KMS-11 (cell line): ENCODE data around the gene CD72.
"Not testable (repeated sequence)": the region's sequence is repeated elsewhere in the genome, so short reads cannot be mapped to it uniquely, and the experiment has no call there.

Experiments used
- H2AFZ ChIP-seq: fragments of 200-600 bp; sonication (generic); 2 replicates; pipeline ENCODE4 v1.6.1; 2016; ENCODE audit warnings: antibody characterized with exemption, mixed run types, low read depth
- H3K27ac ChIP-seq: fragments of 200-600 bp; sonication (generic); 2 replicates; pipeline ENCODE4 v1.6.1; 2016; ENCODE audit warnings: mild to moderate bottlenecking, mixed run types
- H3K27me3 ChIP-seq: fragments of 200-600 bp; sonication (generic); 2 replicates; pipeline ENCODE4 v1.6.1; 2017; ENCODE audit warnings: mild to moderate bottlenecking, low read depth, mixed run types, moderate library complexity; ENCODE audit not compliant: insufficient read depth
- H3K36me3 ChIP-seq: fragments of 200-600 bp; sonication (generic); 2 replicates; pipeline ENCODE4 v1.6.1; 2017; ENCODE audit warnings: mild to moderate bottlenecking, mixed run types; ENCODE audit not compliant: insufficient read depth
- H3K4me1 ChIP-seq: fragments of 200-600 bp; sonication (generic); 2 replicates; pipeline ENCODE4 v1.6.1; 2016; ENCODE audit warnings: mild to moderate bottlenecking, low read depth, mixed run types; ENCODE audit not compliant: poor library complexity, severe bottlenecking
- H3K4me2 ChIP-seq: fragments of 200-600 bp; sonication (generic); 2 replicates; pipeline ENCODE4 v1.7.0; 2016; ENCODE audit warnings: mild to moderate bottlenecking, mixed run types
- H3K4me3 ChIP-seq: fragments of 200-600 bp; sonication (generic); IDR thresholded peaks from 2 replicates; pipeline ENCODE4 v1.6.1; 2017; ENCODE audit warnings: low read depth, low read length, mixed read lengths; ENCODE audit not compliant: insufficient read depth
- H3K79me2 ChIP-seq: fragments of 200-600 bp; sonication (generic); 2 replicates; pipeline ENCODE4 v1.6.1; 2016; ENCODE audit warnings: low read depth, mixed run types; ENCODE audit not compliant: insufficient read depth
- H3K9ac ChIP-seq: fragments of 200-600 bp; sonication (generic); 2 replicates; pipeline ENCODE4 v1.6.1; 2016; ENCODE audit warnings: mild to moderate bottlenecking, mixed run types
- H4K20me1 ChIP-seq: fragments of 200-600 bp; sonication (generic); 2 replicates; pipeline ENCODE4 v1.6.1; 2016; ENCODE audit warnings: mild to moderate bottlenecking, mixed run types; ENCODE audit not compliant: insufficient read depth
- TF ChIP-seq, protein P1 (sequence below): fragments of 200-600 bp; sonication (generic); conservative IDR thresholded peaks from 2 replicates; pipeline ENCODE4 v1.6.1; 2017; ENCODE audit warnings: low read depth, mild to moderate bottlenecking, antibody characterized with exemption, low read length, moderate library complexity, mixed read lengths

The CD72 gene

DNA sequence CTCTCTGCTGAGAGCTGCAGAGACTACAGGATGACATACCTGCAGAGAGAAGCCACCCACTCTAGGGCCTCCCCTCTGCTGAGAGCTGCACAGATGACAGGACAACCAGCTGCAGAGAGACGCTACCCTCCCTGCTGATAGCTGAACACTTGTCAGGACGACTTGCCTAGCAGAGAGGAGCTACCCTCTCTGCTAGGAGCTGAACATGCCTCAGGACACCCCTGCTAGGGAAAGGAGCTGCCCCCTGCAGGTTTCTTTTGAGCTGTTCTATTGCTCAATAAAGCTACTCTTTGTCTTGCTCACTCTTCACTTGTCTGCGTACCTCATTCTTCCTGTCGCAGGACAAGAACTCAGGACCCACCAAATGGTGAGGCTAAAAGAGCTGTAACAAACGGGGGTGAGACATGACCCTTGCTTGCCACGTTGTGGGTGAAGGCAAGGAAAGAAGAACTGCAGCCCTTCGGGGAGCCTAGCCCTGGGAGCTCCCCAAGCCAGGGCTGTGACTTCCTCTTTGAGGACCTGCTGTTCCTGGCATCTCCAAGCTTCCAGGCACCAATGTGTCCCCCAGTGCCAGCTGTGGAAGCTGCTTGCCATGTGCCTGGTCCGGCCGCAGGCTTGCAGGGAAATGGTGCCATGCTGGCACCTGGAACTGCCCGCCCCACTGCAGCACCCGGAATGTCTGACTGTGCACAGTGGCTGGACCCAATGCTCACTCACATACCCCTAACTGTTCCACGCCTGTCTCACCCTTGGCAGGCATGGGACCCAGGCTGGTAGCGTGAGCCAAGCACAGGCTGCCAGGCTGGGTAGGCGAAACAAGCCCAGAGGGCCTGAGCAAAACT, 18.2 kb downstream of the CD72 start:
- TF ChIP-seq, protein P1, sequence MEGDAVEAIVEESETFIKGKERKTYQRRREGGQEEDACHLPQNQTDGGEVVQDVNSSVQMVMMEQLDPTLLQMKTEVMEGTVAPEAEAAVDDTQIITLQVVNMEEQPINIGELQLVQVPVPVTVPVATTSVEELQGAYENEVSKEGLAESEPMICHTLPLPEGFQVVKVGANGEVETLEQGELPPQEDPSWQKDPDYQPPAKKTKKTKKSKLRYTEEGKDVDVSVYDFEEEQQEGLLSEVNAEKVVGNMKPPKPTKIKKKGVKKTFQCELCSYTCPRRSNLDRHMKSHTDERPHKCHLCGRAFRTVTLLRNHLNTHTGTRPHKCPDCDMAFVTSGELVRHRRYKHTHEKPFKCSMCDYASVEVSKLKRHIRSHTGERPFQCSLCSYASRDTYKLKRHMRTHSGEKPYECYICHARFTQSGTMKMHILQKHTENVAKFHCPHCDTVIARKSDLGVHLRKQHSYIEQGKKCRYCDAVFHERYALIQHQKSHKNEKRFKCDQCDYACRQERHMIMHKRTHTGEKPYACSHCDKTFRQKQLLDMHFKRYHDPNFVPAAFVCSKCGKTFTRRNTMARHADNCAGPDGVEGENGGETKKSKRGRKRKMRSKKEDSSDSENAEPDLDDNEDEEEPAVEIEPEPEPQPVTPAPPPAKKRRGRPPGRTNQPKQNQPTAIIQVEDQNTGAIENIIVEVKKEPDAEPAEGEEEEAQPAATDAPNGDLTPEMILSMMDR, result no peak
- H3K79me2 ChIP-seq, result no peaks in the 10 kb centered on the region
- no peak overlapping the region for H3K4me2 ChIP-seq
- no peak overlapping the region for H3K27ac ChIP-seq
- no peak overlapping the region for H2AFZ ChIP-seq
- no peaks in the 10 kb centered on the region for H3K27me3 ChIP-seq
- no peaks in the 10 kb centered on the region for H3K36me3 ChIP-seq
- H3K9ac ChIP-seq, result no peak overlapping the region
- no peaks in the 10 kb centered on the region for H4K20me1 ChIP-seq
- no peak overlapping the region for H3K4me3 ChIP-seq
- peaks cover 8% of the 10 kb centered on the region for H3K4me1 ChIP-seq

DNA sequence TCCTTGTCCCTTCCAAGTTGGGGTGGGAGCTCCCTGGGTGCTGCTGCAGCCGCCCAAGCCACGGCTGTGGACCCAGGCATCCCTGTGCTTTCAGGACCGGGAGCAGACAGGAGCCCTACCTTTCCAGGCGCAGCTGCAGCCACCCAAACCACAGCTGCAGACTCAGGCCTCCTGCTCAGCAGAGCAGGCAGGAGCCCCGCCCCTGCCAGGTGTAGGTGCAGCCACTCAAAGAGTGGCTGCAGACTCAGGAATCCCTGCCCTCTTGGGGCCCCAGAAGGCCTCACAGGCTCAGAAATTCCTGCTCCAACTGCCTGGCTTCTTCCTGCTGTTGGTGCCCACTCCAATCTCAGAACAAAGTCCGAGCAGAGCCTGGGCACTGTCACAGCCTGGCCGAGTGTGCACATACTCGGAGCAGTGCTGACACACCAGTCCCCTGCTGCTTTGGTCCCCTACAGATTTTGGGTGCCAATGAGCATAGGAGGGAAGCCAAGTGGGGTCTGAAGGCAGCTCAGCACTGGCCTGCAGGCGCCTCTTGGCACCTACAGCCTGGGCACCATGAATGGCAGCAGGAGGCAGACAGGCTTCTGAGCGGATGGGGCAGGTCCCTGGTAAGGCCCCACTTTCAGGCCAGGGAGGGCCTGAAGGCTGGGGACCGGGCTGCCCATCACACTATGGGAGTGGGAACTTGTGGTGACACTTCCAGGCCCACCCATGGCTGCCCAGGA, 19.2 kb downstream of the CD72 start:
- no peaks in the 10 kb centered on the region for H3K36me3 ChIP-seq
- no peak overlapping the region for H3K4me2 ChIP-seq
- no peak overlapping the region for H3K27ac ChIP-seq
- no peaks in the 10 kb centered on the region for H3K79me2 ChIP-seq
- no peaks in the 10 kb centered on the region for H3K27me3 ChIP-seq
- H3K9ac ChIP-seq, result no peak overlapping the region
- H4K20me1 ChIP-seq, result no peaks in the 10 kb centered on the region
- no peak overlapping the region for H3K4me3 ChIP-seq
- TF ChIP-seq, protein P1, result no peak
- peaks cover 8% of the 10 kb centered on the region for H3K4me1 ChIP-seq
- no peak overlapping the region for H2AFZ ChIP-seq

DNA sequence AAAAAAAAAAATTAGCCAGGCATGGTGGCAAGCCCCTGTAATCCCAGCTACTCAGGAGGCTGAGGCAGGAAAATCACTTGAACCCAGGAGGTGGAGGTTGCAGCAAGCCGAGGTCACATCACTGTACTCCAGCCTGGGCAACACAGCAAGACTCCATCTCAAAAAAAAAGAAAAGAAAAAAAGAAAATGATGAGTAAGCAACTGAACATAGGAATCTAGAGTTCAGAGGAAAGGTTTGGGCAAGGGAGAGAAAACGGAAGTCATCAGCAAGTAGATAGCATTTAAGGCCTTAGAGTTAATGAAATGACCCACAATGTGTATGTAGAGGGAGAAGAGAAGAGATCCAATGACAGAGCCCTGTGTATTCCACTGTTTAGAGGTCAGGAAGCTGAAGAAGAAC, 21.3 kb downstream of the CD72 start:
- not testable (repeated sequence) for H3K4me1 ChIP-seq, H3K36me3 ChIP-seq, H3K4me3 ChIP-seq, H3K27me3 ChIP-seq, H4K20me1 ChIP-seq, H2AFZ ChIP-seq, H3K79me2 ChIP-seq, H3K9ac ChIP-seq, H3K27ac ChIP-seq, H3K4me2 ChIP-seq

DNA sequence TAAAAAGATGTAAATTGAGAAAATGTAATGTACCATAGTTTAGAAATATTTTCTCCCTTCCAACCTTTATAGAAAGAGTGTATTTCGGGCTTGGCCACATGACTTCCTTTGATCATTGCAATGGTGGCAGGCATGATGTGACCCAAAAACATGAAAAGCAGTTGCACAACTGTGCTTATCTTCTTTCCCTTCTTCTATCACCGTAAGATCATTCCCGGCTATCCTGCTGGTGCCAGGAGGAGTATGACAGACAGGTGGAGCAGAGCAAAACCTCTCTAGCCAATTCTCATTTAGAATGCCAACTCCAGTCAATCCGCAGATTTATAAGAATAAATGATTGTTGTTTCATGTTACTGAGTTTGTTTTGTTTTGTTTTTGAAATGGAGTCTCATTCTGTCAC, 23.7 kb downstream of the CD72 start:
- Histone ChIP-seq H2AFZ (no peak overlapping the region), H3K9ac (no peak overlapping the region), H3K4me2 (no peak overlapping the region), H3K79me2 (no peaks in the 10 kb centered on the region), H3K27ac (no peak overlapping the region), H4K20me1 (no peaks in the 10 kb centered on the region), H3K4me3 (no peak overlapping the region), H3K36me3 (no peaks in the 10 kb centered on the region), H3K4me1 (peaks cover 8% of the 10 kb centered on the region), H3K27me3 (no peaks in the 10 kb centered on the region)
- TF ChIP-seq, protein P1, result no peak

DNA sequence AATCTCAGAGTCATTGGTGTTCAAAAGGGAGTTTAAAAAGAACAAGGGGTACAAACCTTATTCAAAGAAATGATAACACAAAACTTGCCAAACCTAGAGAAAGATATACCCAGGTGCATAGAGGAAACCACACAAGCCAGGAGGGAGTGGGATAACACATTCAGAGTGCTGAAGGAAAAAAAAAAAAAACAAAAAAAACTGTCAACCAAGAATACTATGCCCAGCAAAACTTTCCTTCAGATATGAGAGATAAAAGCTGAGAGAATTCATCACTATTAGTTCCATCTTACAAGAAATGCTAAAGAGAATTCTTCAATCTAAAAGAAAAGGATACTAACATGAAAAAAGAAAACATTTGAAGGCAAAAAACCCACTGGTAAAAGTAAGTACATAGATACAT, 24.6 kb downstream of the CD72 start:
- Histone ChIP-seq H3K4me1 (peaks cover under 1% of the 10 kb centered on the region), H3K4me2 (no peak overlapping the region), H4K20me1 (no peaks in the 10 kb centered on the region), H3K36me3 (no peaks in the 10 kb centered on the region), H3K27ac (no peak overlapping the region), H3K27me3 (no peaks in the 10 kb centered on the region), H3K9ac (no peak overlapping the region), H3K4me3 (no peak overlapping the region), H2AFZ (no peak overlapping the region), H3K79me2 (no peaks in the 10 kb centered on the region)
- TF ChIP-seq, protein P1, result no peak

DNA sequence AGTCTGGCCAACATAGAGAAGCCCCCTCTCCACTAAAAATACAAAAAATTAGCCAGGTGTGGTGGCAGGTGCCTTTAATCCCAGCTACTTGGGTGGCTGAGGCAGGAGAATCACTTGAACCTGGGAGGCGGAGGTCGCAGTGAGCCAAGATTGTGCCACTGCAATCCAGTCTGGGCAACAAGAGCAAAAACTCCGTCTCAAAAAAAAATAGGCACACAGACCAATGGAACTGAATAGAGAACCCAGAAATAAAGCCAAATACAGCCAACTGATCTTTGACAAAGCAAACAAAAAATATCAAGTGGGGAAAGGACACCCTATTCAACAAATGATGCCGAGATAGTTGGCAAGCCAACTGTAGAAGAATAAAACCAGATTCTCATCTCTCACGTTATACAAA, 29.7 kb downstream of the CD72 start:
- H2AFZ ChIP-seq, H3K36me3 ChIP-seq, H3K27ac ChIP-seq, H3K4me1 ChIP-seq, H3K9ac ChIP-seq, H3K4me2 ChIP-seq, H4K20me1 ChIP-seq, H3K27me3 ChIP-seq, H3K79me2 ChIP-seq, H3K4me3 ChIP-seq: not testable (repeated sequence)

DNA sequence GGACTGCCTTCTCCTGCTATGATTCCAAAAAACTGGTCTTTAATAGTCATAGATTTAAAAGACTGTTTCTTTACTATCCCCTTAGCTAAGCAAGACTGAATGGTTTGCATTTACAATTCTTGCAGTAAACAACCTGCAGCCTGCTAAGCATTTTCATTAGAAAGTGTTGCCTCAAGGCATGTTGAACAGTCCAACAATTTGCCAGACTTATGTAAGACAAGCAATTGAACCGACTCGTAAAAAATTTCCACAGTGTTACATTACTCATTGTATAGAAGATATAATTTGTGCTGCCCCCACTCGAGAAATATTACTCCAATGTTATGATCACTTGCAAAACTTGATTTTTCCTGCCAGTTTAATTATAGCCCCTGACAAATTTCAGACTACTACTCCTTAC, 33.5 kb downstream of the CD72 start:
- H3K9ac ChIP-seq, H3K79me2 ChIP-seq, H4K20me1 ChIP-seq, H3K27ac ChIP-seq, H3K4me1 ChIP-seq, H3K36me3 ChIP-seq, H3K27me3 ChIP-seq, H3K4me3 ChIP-seq, H3K4me2 ChIP-seq, H2AFZ ChIP-seq: not testable (repeated sequence)
